GM12878 (cell line): Measurements from ENCODE around the gene CD70. TPM values are rescaled to one million over a fixed set of nuclear protein-coding genes. Genes with fewer than 3 reads are reported as not detected.

Source experiments
- BACH1 ChIP-seq: fragments of 450-650 bp; IDR thresholded peaks from 2 replicates; pipeline ENCODE4 v1.6.1; 2017; ENCODE audit warnings: mild to moderate bottlenecking, borderline replicate concordance
- CEBPB ChIP-seq, 2 experiments: fragments of 150-350 bp in 1 of 2; IDR thresholded peaks; 2 replicates each; pipeline ENCODE4 v1.6.1; 2012 to 2014; ENCODE audit warnings: low read depth in 2 of 2, low read length in 2 of 2, borderline replicate concordance in 1 of 2, inconsistent platforms in 1 of 2
- CHD2 ChIP-seq: IDR thresholded peaks from 2 replicates; pipeline ENCODE4 v1.6.1; 2011; ENCODE audit warnings: low read depth, low read length, improper control_type of control experiment, borderline replicate concordance
- FOXM1 ChIP-seq: IDR thresholded peaks from 2 replicates; pipeline ENCODE4 v1.6.1; 2012; ENCODE audit warnings: low read depth, mild to moderate bottlenecking, inconsistent platforms, low read length, moderate library complexity
- HDAC6 ChIP-seq: fragments of 200-600 bp; sonication (generic); IDR thresholded peaks from one replicate; pipeline ENCODE4 v1.8.0; 2017; ENCODE audit warnings: antibody characterized with exemption; ENCODE audit not compliant: unreplicated experiment
- IRF4 ChIP-seq: IDR thresholded peaks from 2 replicates; pipeline ENCODE4 v1.6.1; 2011; ENCODE audit warnings: low read depth, low read length
- NFYB ChIP-seq: IDR thresholded peaks from 2 replicates; pipeline ENCODE4 v1.6.1; 2011; ENCODE audit warnings: low read depth, mild to moderate bottlenecking, low read length, improper control_type of control experiment, moderate library complexity; ENCODE audit not compliant: insufficient read depth
- RAD21 ChIP-seq: IDR thresholded peaks from 2 replicates; pipeline ENCODE4 v1.6.1; 2011; ENCODE audit warnings: mild to moderate bottlenecking, low read depth, low read length, moderate library complexity; ENCODE audit not compliant: insufficient read depth
- RAD51 ChIP-seq: fragments of 450-650 bp; IDR thresholded peaks from 2 replicates; pipeline ENCODE4 v1.6.1; 2016; ENCODE audit warnings: moderate library complexity, mild to moderate bottlenecking, inconsistent platforms
- RFX5 ChIP-seq: IDR thresholded peaks from 2 replicates; pipeline ENCODE4 v1.6.1; 2011; ENCODE audit warnings: low read depth, low read length, improper control_type of control experiment
- TCF12 ChIP-seq: IDR thresholded peaks from 2 replicates; pipeline ENCODE4 v1.6.1; 2011; ENCODE audit warnings: low read depth, mild to moderate bottlenecking, low read length
- TCF3 ChIP-seq: IDR thresholded peaks from 2 replicates; pipeline ENCODE4 v1.6.1; 2012; ENCODE audit warnings: low read depth, mild to moderate bottlenecking, low read length, borderline replicate concordance; ENCODE audit not compliant: insufficient read depth
- ZNF217 ChIP-seq: fragments of 450-650 bp; IDR thresholded peaks from 2 replicates; pipeline ENCODE4 v1.6.1; 2017; ENCODE audit warnings: antibody characterized with exemption, mild to moderate bottlenecking
- polyA plus RNA-seq, 11 experiments: library from polyadenylated mRNA; depleted of rRNA in 4 of 11; unstranded in 6 of 11; stranded (reverse) in 5 of 11; fragments of >200 nt; fragmentation: Nextera tagmentation in 4 of 11; fragmentation: Illumina TruSeq in 1 of 11; extraction: Ambion mirVana in 4 of 11; extraction: Trizol in 1 of 11; gene quantifications; 1 replicate in 1 of 11; 2 replicates in 10 of 11; pipeline versions ENCODE4 v1.2.1 to v1.2.3, GENCODE V29; 2011 to 2016; ENCODE audit warnings: inconsistent platforms in 2 of 11, missing spikeins in 2 of 11, low read depth in 1 of 11
- total RNA-seq, 4 experiments: library from RNA; depleted of rRNA in 3 of 4; stranded (reverse); fragments of >200 nt in 3 of 4; fragmentation: Illumina TruSeq in 1 of 4; extraction: Trizol in 1 of 4; gene quantifications; 2 replicates each; pipeline versions ENCODE4 v1.2.1 to v1.2.3, GENCODE V29; 2013 to 2021
- TF ChIP-seq, protein P1 (sequence below): fragments of 450-650 bp; formaldehyde crosslinking; IDR thresholded peaks from 2 replicates; pipeline ENCODE4 v1.5.0; 2022; ENCODE audit warnings: mild to moderate bottlenecking, missing genetic modification characterization
- TF ChIP-seq, protein P2 (sequence below): fragments of 450-650 bp; IDR thresholded peaks from 2 replicates; pipeline ENCODE4 v1.6.1; 2017; ENCODE audit warnings: mild to moderate bottlenecking, moderate library complexity
- TF ChIP-seq, protein P3 (sequence below): fragments of 450-650 bp; IDR thresholded peaks from 2 replicates; pipeline ENCODE4 v1.6.1; 2014; ENCODE audit warnings: mild to moderate bottlenecking
- TF ChIP-seq, protein P4 (sequence below): fragments of 450-650 bp; IDR thresholded peaks from 2 replicates; pipeline ENCODE4 v1.6.1; 2016; ENCODE audit warnings: mild to moderate bottlenecking

CD70 gene
- total and polyA plus RNA-seq, 10 of the 15 experiments (the other 5 are each of a cell fraction or from before 2014, with no cell fraction given) = 16.4 to 441 (median 265) TPM

DNA sequence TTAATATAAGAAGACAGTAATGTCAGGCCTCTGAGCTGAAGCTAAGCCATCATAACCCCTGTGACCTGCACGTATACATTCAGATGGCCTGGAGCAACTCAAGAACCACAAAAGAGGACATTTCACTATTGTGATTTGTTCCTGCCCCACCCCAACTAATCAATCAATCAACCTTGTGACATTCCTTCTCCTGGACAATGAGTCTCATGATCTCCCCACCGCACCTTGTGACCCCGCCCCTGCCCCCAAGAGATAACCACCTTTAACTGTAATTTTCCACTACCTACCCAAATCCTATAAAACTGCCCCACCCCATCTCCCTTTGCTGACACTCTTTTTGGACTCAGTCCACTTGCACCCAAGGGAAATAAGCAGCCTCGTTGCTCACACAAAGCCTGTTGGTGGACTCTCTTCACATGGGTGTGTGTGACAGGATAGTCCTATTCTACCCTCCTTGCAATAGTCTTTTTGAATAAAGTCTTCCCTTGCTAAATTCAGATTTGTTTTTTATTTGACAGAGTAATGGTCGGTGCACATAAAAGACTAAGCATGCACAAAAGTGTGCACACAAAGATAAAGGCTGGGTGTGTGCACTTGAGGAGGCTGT is 14.0 kb downstream of the CD70 start (continued):
- TF ChIP-seq, protein P1, sequence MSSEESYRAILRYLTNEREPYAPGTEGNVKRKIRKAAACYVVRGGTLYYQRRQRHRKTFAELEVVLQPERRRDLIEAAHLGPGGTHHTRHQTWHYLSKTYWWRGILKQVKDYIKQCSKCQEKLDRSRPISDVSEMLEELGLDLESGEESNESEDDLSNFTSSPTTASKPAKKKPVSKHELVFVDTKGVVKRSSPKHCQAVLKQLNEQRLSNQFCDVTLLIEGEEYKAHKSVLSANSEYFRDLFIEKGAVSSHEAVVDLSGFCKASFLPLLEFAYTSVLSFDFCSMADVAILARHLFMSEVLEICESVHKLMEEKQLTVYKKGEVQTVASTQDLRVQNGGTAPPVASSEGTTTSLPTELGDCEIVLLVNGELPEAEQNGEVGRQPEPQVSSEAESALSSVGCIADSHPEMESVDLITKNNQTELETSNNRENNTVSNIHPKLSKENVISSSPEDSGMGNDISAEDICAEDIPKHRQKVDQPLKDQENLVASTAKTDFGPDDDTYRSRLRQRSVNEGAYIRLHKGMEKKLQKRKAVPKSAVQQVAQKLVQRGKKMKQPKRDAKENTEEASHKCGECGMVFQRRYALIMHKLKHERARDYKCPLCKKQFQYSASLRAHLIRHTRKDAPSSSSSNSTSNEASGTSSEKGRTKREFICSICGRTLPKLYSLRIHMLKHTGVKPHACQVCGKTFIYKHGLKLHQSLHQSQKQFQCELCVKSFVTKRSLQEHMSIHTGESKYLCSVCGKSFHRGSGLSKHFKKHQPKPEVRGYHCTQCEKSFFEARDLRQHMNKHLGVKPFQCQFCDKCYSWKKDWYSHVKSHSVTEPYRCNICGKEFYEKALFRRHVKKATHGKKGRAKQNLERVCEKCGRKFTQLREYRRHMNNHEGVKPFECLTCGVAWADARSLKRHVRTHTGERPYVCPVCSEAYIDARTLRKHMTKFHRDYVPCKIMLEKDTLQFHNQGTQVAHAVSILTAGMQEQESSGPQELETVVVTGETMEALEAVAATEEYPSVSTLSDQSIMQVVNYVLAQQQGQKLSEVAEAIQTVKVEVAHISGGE (CRISPR knock-in tag) = peak; percentile 28; the same call in 1 of the 2 replicates
- no peak for TF ChIP-seq FOXM1
- TF ChIP-seq RFX5 = no peak
- TF ChIP-seq RAD51 = peak; percentile 32; the same call in 1 of the 2 replicates
- TF ChIP-seq HDAC6 = peak; percentile 9
- TF ChIP-seq ZNF217 = no peak
- TF ChIP-seq IRF4 = peak; percentile 65; the same call in 1 of the 2 replicates
- TF ChIP-seq TCF12 = no peak
- TF ChIP-seq NFYB = no peak
- TF ChIP-seq TCF3 = peak; percentile 72; the same call in 1 of the 2 replicates
- TF ChIP-seq, protein P2, sequence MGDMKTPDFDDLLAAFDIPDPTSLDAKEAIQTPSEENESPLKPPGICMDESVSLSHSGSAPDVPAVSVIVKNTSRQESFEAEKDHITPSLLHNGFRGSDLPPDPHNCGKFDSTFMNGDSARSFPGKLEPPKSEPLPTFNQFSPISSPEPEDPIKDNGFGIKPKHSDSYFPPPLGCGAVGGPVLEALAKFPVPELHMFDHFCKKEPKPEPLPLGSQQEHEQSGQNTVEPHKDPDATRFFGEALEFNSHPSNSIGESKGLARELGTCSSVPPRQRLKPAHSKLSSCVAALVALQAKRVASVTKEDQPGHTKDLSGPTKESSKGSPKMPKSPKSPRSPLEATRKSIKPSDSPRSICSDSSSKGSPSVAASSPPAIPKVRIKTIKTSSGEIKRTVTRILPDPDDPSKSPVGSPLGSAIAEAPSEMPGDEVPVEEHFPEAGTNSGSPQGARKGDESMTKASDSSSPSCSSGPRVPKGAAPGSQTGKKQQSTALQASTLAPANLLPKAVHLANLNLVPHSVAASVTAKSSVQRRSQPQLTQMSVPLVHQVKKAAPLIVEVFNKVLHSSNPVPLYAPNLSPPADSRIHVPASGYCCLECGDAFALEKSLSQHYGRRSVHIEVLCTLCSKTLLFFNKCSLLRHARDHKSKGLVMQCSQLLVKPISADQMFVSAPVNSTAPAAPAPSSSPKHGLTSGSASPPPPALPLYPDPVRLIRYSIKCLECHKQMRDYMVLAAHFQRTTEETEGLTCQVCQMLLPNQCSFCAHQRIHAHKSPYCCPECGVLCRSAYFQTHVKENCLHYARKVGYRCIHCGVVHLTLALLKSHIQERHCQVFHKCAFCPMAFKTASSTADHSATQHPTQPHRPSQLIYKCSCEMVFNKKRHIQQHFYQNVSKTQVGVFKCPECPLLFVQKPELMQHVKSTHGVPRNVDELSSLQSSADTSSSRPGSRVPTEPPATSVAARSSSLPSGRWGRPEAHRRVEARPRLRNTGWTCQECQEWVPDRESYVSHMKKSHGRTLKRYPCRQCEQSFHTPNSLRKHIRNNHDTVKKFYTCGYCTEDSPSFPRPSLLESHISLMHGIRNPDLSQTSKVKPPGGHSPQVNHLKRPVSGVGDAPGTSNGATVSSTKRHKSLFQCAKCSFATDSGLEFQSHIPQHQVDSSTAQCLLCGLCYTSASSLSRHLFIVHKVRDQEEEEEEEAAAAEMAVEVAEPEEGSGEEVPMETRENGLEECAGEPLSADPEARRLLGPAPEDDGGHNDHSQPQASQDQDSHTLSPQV = peak; percentile 97
- no peak for TF ChIP-seq RAD21
- no peak for TF ChIP-seq CHD2
- TF ChIP-seq, protein P3, sequence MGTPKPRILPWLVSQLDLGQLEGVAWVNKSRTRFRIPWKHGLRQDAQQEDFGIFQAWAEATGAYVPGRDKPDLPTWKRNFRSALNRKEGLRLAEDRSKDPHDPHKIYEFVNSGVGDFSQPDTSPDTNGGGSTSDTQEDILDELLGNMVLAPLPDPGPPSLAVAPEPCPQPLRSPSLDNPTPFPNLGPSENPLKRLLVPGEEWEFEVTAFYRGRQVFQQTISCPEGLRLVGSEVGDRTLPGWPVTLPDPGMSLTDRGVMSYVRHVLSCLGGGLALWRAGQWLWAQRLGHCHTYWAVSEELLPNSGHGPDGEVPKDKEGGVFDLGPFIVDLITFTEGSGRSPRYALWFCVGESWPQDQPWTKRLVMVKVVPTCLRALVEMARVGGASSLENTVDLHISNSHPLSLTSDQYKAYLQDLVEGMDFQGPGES = no peak
- TF ChIP-seq CEBPB (IDR thresholded peaks at IDR 0.05; ENCODE audit: borderline replicate concordance in 1 of 2, low read depth in 2 of 2, low read length in 2 of 2) = 0 out of 4 replicates have a peak, but pooled peaks of 1 of the 2 experiments have one; percentile 41
- 0 out of 2 replicates have a peak, but pooled peaks have one; percentile 51 for TF ChIP-seq BACH1
- TF ChIP-seq, protein P4, sequence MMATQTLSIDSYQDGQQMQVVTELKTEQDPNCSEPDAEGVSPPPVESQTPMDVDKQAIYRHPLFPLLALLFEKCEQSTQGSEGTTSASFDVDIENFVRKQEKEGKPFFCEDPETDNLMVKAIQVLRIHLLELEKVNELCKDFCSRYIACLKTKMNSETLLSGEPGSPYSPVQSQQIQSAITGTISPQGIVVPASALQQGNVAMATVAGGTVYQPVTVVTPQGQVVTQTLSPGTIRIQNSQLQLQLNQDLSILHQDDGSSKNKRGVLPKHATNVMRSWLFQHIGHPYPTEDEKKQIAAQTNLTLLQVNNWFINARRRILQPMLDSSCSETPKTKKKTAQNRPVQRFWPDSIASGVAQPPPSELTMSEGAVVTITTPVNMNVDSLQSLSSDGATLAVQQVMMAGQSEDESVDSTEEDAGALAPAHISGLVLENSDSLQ = peak; percentile 80
- TF ChIP-seq, all 136 proteins: peak for 17
